Skeletal muscle cell (primary cell): ENCODE measurements around the gene NVL.

Experiments used
- DNase-seq: peaks from one replicate; pipeline ENCODE4 v3.0.0-alpha.2; 2010; ENCODE audit warnings: low read depth
- H3K4me3 ChIP-seq: 2 replicates; pipeline ENCODE4 v1.5.1; 2011; ENCODE audit warnings: low read depth, mild to moderate bottlenecking, control low read depth, low read length, moderate library complexity

Gene NVL

DNA sequence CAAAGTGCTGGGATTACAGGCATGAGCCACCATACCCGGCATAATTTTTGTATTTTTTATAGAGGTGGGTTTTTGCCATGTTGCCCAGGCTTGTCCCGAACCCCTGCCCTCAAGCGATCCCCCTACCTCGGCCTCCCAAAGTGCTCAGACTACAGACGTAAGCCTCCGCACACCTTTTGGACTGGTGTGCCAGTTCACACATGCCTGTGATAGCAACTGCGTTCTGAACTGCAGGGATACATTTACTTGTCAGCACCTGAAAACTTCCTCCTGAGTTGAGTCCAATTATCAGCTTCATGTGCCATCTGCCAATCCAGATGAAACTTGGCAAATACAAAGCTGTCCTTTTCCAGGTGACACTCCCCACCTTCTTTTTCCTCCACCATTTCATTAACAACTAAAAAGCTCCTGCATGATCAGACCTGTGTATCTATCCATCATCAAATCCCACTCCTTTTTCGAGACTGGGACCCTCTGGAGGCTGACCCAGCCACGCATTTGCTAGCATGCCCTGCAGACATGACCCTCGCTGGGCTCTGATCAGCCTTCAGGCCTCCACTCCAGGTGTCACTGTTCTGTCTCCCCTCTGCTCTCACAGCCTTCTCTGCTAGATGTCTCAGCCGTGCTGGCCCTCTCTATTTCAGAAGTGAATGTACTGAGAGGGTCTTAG, 149.1 kb downstream of the NVL start:
- H3K4me3 ChIP-seq: no peak overlapping the region
- no peak for DNase-seq

DNA sequence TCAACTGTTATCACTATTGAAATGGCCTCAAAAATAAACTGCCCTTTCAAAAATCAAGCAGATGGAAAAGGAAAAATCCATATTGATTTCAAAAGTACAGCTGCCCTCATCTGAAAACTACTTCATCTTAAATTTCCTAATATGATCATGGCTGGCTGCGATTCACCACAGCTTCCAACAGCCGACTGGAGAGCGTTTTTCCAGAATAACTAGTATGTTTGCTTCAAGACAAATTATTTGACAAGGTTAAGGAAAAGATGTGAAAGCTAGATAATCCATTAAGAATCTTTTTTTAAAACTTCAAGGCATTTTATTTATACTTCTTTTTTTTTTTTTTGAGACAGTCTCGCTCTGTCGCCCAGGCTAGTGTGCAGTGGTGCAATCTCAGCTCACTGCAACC, 151.1 kb downstream of the NVL start:
- H3K4me3 ChIP-seq: no peak overlapping the region
- no peak for DNase-seq

DNA sequence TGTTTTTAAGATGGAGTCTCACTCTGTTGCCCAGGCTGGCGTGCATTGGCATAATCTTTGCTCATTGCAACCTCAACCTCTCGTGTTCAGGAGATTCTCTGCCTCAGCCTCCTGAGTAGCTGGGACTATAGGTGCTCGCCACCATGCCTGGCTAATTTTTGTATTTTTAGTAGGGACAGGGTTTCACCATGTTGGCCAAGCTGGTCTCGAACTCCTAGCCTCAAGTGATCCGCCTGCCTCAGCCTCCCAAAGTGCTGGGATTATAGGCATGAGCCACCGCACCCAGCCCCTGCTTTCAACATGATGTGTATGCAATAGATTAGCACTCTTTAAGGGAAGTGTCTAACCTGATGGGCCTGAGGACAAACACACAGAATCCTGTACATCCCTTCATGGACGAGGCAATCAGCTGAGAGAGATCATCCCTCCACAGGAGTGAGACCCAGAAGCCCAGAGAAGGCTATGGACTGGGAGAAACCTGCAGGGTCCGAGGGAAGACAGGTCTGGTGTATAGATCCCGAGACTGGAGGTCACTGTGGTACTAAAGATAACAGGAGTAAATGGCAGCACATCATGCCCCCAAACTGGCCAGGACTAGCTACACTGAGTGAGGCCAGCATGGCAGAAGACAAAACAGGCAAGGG, 152.5 kb downstream of the NVL start:
- DNase-seq: no peak

More for the DNA sequence above, 152.5 kb downstream of the NVL start:
- no peak overlapping the region for H3K4me3 ChIP-seq
